Activated naive CD4-positive, alpha-beta T cell treated with anti-CD3 and anti-CD28 coated beads, Interleukin-2, amount 10 ng/mL, durations not matched to agents 5 hours and 36 hours (primary cell): ENCODE measurements around the gene TTYH2. TPM values are rescaled to one million over a fixed set of nuclear protein-coding genes. Genes with fewer than 3 reads are reported as not detected.

Experiments used
- total RNA-seq, 2 experiments: library from RNA; stranded (reverse); gene quantifications; one replicate each; pipeline ENCODE4 v1.2.3, GENCODE V29; 2021

Gene TTYH2
- 10 to 100 TPM; 15.1 to 18.4 TPM for total RNA-seq

GRCh38 chr17:74212913-74213791 lies at the start of gene TTYH2:
Gene TTYH2 (plus strand): TSS chr17:74213571. CDS start chr17:74213588, 17 bp downstream.

GRCh38 chr17:74203439-74204240 lies 9.7 kb upstream of the TTYH2 start, which contains the start of gene RPL38:
Gene RPL38 (plus strand): TSS chr17:74203678. CDS start chr17:74203956, 278 bp downstream.

GRCh38 chr17:74274060-74274708 lies 60.8 kb downstream of the TTYH2 start, which contains the start of gene DNAI2:
Gene DNAI2 (plus strand): TSS chr17:74274234. CDS start chr17:74281818, 7,584 bp downstream.

Other genes starting within 250 kb of the TTYH2 start
- gene RPL38, start 9.9 kb upstream of the TTYH2 start, total RNA-seq = 1,000 to 10,000 TPM; 1,337 to 1,424 TPM
- 1 to 10 TPM; 1.4 to 1.5 TPM for gene DNAI2, start 60.7 kb downstream of the TTYH2 start, total RNA-seq
- under 1 TPM; 0.72 to 0.78 TPM for gene KIF19, start 112.7 kb downstream of the TTYH2 start, total RNA-seq
- not detected for gene BTBD17, start 148.3 kb downstream of the TTYH2 start, total RNA-seq
- not detected for gene GPR142, start 153.9 kb downstream of the TTYH2 start, total RNA-seq
- 1 to 10 TPM in 1 of 2 experiments, under 1 TPM in 1; 0.96 to 1.2 TPM for gene GPRC5C, start 218.5 kb downstream of the TTYH2 start, total RNA-seq